Activated CD4-positive, CD25-positive, alpha-beta regulatory T cell (primary cell): Measurements from ENCODE around the gene ANKZF1.
"Not testable (repeated sequence)": the region's sequence is repeated elsewhere in the genome, so short reads cannot be mapped to it uniquely, and the experiment has no call there.

ENCODE experiments used
- DNase-seq, 4 experiments: peaks; one replicate each; lab custom pipeline; 2025; lab: John Stamatoyannopoulos, UW

The ANKZF1 gene

DNA sequence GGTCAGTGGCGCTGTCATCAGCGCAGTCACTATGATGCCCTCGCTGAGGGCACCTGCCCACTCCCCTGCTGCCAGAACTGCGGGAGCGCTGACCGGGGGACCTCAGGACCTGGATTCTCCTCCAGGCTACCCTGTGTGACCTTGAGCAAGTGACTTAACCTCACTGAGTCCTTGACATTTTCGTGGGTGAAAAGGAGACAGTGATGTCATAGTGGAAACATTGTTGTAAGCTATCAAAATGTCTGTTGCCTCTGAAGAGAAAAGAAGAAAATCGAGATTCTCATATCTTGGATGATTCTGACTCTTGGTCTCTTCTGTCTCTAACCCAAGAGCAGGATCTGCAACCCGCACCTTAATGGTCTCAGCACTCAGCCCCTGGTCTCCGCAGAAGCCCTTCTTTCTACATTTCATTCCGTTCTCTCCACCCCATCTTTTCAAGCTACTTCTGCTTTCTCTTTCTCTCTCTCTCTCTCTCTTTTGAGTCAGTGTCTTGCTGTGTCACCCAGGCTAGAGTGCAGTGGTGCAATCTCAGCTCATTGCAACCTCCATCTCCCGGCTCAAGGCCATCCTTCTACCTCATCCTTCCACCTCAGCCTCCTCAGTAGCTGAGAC is 25.1 kb downstream of the ANKZF1 start:
- no peak for DNase-seq

GRCh38 chr2:219258942-219259341 is 29.3 kb downstream of the ANKZF1 start:
- not testable (repeated sequence) for DNase-seq

- DNase-seq: no peak
Measured at GRCh38 chr2:219261024-219261855, 31.6 kb downstream of the ANKZF1 start.

- no peak for DNase-seq
Measured at GRCh38 chr2:219266232-219266631, 36.6 kb downstream of the ANKZF1 start.

DNA sequence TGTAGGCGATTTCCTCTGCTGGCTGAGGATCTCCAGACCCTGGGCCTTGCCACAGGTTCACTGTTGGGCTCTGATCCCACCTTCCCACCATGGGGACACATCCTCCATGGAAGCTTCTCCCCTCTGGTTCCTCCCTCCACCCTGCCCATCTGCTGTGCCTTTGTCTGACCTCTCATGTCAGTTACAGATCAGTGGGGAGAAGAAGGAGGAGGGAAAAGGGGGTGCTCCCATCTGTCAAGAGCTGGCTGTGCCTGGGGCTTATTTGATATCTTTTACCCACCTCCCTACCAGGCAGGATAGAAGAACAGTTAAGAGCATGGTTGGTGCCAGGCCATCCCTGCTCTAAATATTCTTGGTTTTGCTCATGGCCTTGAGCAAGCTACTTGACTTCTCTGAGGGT is 37.3 kb downstream of the ANKZF1 start:
- no peak for DNase-seq

DNA sequence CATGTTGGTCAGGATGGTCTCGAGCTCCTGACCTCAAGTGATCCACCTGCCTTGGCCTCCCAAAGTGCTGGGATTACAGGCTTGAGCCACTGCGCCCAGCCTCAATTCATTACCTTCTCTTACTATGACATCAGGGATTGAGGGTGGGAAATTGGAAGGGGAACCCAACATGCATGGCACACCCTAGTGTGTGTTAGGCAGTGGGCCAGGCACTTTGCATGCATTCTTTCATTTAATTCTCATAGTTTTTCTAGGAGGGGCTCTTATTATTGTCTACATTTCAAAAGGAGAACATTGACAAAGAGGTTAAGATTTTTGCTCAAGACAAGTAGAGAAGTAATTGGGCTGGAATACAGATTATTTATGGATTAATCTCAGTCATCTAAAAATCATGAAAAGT is 38.7 kb downstream of the ANKZF1 start:
- DNase-seq: no peak

DNA sequence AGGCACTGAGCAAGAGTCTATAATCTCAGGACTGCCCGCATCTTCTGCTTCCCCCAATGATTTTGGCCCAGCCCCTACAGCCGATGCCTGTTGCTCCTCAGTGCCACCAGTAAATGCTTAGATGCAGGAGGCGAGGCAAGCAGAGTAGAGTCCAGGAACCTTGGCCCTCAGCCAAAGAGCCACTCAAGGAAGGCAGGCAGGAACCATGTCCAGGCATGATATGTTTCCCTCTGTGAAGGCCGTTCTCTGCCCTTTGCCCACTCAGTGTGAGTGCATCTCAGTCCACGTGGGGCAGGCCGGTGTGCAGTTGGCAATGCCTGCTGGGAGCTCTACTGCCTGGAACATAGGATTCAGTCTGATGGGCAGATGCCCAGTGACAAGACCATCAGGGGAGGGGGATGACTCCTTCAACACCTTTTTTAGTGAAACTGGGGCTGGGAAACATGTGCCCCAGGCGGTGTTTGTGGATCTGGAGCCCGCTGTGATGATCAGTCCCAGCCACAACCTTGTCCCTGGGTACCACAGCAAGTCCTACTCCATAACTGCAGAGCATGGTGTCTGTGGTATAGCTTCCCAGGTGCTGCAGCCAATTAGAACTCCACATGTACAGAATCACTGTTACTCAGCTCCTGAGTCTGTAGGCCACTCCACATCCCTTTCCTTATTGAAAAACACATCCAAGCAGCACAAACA is 39.9 kb downstream of the ANKZF1 start:
- DNase-seq: no peak

GRCh38 chr2:219270055-219270372 is 40.4 kb downstream of the ANKZF1 start:
- DNase-seq: no peak

- DNase-seq: no peak
Measured at GRCh38 chr2:219271021-219271420, 41.4 kb downstream of the ANKZF1 start.

GRCh38 chr2:219272356-219272755 is 42.8 kb downstream of the ANKZF1 start:
- no peak for DNase-seq

DNA sequence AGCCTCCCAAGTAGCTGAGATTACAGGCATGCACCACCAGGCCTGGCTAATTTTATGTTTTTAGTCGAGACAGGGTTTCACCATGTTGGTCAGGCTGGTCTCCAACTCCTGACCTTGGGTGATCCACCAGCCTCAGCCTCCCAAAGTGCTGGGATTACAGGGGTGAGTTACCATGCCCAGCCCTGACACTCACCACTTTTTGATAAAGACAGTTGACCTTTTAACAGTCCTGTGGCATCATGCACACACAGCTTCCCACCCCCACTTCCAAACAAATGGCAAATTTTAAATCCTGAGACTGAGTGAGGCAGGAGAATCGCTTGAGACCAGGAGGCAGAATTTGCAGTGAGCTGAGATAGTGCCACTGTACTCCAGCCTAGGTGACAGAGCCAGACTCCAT is 43.4 kb downstream of the ANKZF1 start:
- DNase-seq: no peak

GRCh38 chr2:219273937-219274336 is 44.3 kb downstream of the ANKZF1 start:
- DNase-seq: no peak

GRCh38 chr2:219274361-219274921 is 44.8 kb downstream of the ANKZF1 start:
- DNase-seq: no peak

DNA sequence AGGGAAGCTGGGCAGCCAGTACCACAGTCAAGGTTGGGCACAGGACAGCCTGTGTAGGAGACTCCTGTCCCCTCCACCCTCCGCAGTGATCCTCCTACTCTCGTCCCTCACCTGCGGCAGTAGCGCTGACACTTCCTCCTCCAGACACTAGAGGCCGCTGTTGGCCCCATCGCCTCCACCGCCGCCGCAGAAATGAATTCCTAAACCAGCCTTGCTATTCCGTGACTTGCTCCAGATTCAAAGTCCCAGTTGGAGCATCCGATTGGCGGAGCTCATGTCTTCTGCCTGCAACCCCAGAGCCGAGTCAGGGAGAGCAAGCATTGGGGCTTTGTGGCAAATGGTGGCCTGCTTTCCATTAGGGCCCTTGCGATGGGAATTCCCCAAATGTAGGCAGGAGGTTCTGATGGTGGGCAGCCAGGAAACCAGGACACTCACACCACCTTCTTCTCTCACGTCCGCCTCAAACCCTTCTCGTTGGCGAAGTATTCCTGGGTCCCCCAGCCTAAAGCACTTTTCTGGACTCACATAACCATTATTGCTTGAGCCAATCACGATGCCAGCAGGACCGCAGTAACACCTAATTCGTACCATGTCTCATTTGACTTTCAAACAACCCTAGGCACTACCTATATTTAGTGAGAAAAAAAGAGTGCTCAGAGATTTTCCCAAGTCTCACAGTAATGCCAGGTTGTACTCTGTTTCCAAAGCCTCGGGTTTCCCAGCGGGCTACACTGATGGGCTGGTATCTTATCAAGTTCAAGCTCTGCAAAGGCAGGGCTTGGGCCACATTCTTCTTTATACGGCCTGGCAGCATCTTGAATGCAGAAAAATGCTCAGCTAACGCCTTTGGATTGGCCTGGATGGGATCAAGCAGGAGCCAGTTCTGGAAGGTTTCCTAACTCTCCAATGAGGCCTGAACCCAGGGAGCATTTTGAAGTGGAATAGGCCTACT is 48.4 kb downstream of the ANKZF1 start:
- DNase-seq: peak; percentile 30 to 63 (median 35)

- no peak for DNase-seq
Measured at GRCh38 chr2:219278655-219279150, 49.1 kb downstream of the ANKZF1 start.

DNA sequence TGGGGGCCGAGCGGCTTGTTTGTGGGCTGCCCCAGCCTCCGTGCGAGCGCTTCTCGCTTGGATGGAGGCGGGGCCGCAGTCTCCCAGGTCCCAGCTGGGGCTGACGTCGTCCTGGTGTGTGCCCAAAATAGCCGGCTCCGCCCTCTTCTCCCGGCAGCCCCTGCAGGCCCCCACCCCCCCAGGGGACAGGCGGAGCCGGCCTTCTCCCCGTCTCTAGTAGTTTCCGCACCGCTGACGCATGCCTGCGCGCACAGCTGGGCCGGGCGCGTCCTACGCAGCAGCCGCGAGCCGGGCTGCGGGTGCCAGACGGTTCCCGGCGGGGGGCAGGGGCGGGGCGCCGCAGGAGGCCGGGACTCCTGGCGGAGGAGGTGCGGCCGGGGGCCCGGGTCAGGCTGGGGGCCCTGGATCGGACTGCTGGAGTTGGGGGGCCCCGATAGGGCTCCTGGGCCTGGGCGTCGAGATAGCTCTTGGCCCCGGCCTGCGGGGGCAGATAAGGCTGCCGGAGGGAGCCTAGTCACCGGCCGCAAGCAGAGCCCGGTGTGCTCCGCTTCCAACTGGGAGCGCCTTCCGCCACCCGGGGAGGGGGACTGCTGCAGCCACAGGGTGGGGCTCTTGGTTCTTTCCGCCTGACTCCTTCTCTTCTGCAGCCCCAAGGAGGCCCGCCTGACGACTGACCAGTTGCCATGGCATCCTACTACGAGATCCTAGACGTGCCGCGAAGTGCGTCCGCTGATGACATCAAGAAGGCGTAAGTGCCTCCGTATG is 49.7 kb downstream of the ANKZF1 start, which contains the start of gene DNAJB2:
Gene DNAJB2, plus strand, starts transcription at position 216 of the 765 bp plus-strand sequence. Its CDS starts 468 bp downstream, at position 684.
- peak; percentile 95 to 98 (median 96) for DNase-seq

DNA sequence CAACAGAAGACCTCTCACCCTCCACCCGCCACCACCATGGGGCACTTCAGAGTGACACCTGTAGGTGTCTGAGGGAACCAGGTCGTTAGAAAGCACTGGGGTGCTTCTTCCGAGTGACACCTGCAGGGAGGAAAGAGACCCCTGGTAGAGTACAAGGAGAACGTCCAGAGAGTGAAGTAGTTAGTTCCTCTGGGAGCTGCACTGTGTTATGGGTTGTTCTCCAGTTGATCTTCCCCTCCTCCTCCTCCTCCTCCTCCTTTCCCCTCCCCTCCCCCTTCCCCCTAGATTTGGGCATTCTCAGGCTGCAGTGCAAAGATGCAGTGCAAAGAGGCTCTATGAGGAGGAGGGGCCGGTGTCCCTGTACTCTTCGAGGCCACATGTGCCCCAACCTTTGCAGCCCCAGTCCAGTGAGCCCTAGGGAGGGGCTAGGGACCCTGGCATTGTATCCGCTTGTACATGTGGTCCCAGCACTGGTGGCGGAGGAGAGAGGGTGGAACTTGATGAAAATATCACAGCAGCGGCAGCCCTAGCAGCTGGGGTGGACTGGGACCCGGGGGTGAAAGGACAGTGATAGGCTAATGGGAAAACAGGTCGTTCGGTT is 50.4 kb downstream of the ANKZF1 start:
- DNase-seq: no peak

DNA sequence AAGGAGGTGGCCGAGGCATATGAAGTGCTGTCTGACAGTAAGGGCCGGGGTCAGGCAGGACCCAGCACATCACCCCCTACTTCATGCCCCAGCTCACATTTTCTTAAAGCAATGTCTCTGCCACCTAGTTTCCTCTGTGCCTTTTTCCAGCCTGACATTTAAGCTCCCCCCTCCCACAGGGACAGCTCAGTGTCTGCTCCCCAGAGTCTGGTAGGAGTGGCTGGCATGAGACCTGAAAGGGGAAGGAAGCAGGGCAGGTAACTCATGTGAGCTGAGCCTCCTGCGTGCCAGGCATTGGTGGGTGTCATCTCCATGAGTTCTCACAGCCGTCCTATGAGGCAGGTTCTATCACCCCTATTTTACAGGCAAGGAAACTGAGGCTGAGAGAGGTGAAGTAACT is 51.0 kb downstream of the ANKZF1 start:
- no peak for DNase-seq

DNA sequence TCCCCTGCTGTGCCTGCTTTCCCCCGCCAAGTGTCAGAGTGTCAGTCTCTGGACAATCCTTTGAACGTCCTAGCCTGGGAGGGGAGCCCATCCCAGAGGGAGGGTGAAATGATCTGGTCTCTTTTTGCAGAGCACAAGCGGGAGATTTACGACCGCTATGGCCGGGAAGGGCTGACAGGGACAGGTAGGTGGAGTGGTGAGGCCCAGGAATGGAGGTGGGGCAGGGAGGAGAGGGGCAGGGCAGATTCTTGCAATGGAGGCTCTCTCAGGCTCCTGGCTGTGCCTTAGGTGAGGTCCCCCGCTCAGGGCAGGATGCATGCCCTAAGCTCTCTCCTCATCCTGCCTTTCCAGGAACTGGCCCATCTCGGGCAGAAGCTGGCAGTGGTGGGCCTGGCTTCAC is 52.0 kb downstream of the ANKZF1 start:
- no peak for DNase-seq

DNA sequence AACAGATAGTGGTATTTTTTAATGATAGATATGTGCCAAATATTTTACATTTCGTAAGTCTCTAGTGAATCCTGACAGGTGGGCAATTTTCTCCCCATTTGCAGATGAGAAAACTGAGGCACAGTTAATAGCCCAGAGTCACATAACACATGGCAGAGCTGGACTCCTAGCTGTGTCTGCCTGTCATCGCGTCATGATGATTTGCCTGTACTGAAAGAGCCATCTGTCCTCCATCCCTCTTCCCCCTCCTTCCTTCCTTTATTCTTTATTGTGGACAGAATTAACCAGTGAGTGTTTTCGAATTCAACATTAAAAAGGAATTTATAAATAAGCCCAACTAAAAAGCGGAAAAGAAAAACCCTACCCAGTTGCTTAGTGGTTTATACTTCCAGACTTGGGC is 52.8 kb downstream of the ANKZF1 start:
- DNase-seq: no peak
